Measurements from ENCODE around the gene CDKN2AIPNL. TPM values are rescaled to one million over a fixed set of nuclear protein-coding genes. Genes with fewer than 3 reads are reported as not detected.

CDKN2AIPNL gene
- total and polyA plus RNA-seq, 2 of the 13 experiments (the other 11 are each of a cell fraction or from before 2014, with no cell fraction given) = 17.4 to 46.5 TPM

DNA sequence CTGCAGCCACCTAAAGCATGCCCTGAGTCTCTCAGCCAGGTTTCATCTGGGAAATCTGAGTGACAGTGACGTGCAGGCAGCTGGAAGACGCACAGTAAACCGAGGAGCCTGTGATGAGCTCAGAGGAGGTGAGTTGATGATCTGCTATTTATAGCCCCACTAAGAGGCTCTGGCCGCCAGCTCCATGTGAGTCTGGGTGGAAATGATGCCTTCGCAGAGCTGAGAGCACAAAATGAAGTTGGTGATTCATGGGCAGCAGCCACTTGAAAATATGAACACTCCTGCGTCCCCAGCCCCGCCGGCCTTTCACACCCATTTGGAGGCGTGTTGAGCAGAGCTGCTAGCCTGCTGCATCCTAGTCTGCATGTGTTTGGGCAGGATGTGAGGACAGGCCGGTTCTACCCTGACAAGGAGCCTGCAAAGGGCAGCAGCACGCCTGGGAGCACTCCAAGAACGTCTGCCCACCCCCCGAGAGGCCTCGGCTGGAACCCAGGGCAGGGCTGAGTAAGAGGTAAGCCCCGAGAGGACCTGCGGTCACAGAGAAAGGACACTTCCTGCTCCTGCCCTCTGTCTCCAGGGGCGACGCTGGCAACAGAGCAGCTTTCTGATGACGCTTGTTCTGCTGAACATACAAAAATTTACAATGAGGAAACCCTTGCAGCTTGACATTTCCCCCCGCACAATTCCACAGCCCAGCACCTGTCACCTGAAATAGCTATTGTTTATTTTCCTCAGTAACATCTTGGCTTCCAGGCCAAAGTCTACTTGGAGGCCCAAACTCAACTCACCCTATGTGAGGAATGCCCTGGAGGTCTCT lies 25.1 kb upstream of the CDKN2AIPNL start (continued):
- no peak for TF ChIP-seq E2F2 (CRISPR knock-in tag; IDR thresholded peaks at IDR 0.05; ENCODE audit: borderline replicate concordance)
- no peak for TF ChIP-seq ZNF629 (CRISPR knock-in tag; conservative IDR thresholded peaks at IDR 0.05)
- TF ChIP-seq MED1 (CRISPR knock-in tag; IDR thresholded peaks at IDR 0.05) = no peak
- no peak for TF ChIP-seq ZNF33B (CRISPR knock-in tag; IDR thresholded peaks at IDR 0.05)
- no peak for TF ChIP-seq ZNF530 (CRISPR knock-in tag; IDR thresholded peaks at IDR 0.05; ENCODE audit: low read depth)
- no peak for TF ChIP-seq ZFYVE20 (CRISPR knock-in tag; IDR thresholded peaks at IDR 0.05; ENCODE audit: borderline replicate concordance, low read depth)
- TF ChIP-seq ZNF34 (CRISPR knock-in tag; IDR thresholded peaks at IDR 0.05; ENCODE audit: borderline replicate concordance) = no peak
- TF ChIP-seq SMC3 (IDR thresholded peaks at IDR 0.05; ENCODE audit: low read length) = no peak
- no peak for TF ChIP-seq CEBPG (CRISPR knock-in tag; IDR thresholded peaks at IDR 0.05)
- TF ChIP-seq MAF1 (CRISPR knock-in tag; IDR thresholded peaks at IDR 0.05; ENCODE audit: borderline replicate concordance) = no peak
- TF ChIP-seq AGO1 (IDR thresholded peaks at IDR 0.05; ENCODE audit: low read depth, low read length, poor library complexity, severe bottlenecking) = no peak
- TF ChIP-seq, protein P1, sequence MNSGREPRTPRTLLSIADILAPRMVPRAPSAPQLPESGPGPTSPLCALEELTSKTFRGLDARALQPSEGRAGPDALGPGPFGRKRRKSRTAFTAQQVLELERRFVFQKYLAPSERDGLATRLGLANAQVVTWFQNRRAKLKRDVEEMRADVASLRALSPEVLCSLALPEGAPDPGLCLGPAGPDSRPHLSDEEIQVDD (CRISPR knock-in tag; IDR thresholded peaks at IDR 0.05; ENCODE audit: borderline replicate concordance) = no peak
- TF ChIP-seq MTF2 (CRISPR knock-in tag; IDR thresholded peaks at IDR 0.05; ENCODE audit: borderline replicate concordance) = no peak
- no peak; the same call in 1 of the 2 replicates for TF ChIP-seq RFX5 (IDR thresholded peaks at IDR 0.05; ENCODE audit: low read depth, low read length)
- no peak for TF ChIP-seq ZNF317 (CRISPR knock-in tag; IDR thresholded peaks at IDR 0.05)
- no peak for TF ChIP-seq PBX2 (CRISPR knock-in tag; IDR thresholded peaks at IDR 0.05)
- TF ChIP-seq, protein P2, sequence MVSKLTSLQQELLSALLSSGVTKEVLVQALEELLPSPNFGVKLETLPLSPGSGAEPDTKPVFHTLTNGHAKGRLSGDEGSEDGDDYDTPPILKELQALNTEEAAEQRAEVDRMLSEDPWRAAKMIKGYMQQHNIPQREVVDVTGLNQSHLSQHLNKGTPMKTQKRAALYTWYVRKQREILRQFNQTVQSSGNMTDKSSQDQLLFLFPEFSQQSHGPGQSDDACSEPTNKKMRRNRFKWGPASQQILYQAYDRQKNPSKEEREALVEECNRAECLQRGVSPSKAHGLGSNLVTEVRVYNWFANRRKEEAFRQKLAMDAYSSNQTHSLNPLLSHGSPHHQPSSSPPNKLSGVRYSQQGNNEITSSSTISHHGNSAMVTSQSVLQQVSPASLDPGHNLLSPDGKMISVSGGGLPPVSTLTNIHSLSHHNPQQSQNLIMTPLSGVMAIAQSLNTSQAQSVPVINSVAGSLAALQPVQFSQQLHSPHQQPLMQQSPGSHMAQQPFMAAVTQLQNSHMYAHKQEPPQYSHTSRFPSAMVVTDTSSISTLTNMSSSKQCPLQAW (CRISPR knock-in tag; IDR thresholded peaks at IDR 0.05) = peak; percentile 64
- TF ChIP-seq ZBTB21 (CRISPR knock-in tag; IDR thresholded peaks at IDR 0.05) = no peak
- TF ChIP-seq PHF5A (CRISPR knock-in tag; IDR thresholded peaks at IDR 0.05; ENCODE audit: low read depth, unreplicated experiment) = no peak
- TF ChIP-seq NPAS2 (CRISPR knock-in tag; IDR thresholded peaks at IDR 0.05; ENCODE audit: borderline replicate concordance) = no peak
- peak; percentile 34; the same call in 1 of the 2 replicates for TF ChIP-seq PAXIP1 (CRISPR knock-in tag; conservative IDR thresholded peaks at IDR 0.05)
- TF ChIP-seq ZMYM4 (CRISPR knock-in tag; IDR thresholded peaks at IDR 0.05) = no peak

Data from HepG2 (cell line).